SU-DHL-6 (cell line): ENCODE data around the gene CHRNA4.

Experiments used
- H2AFZ ChIP-seq: fragments of 200-600 bp; sonication (generic); 2 replicates; pipeline ENCODE4 v1.6.1; 2014; ENCODE audit warnings: low read depth, mild to moderate bottlenecking, moderate library complexity, mixed read lengths, antibody characterized with exemption, low read length; ENCODE audit not compliant: severe bottlenecking
- H3F3A ChIP-seq: fragments of 200-600 bp; shearing (Covaris generic); 2 replicates; pipeline ENCODE4 v1.6.0; 2016; ENCODE audit warnings: antibody characterized with exemption, mild to moderate bottlenecking; ENCODE audit not compliant: insufficient read depth
- H3K27ac ChIP-seq: fragments of 200-600 bp; sonication (generic); 2 replicates; pipeline ENCODE4 v1.5.1; 2016; ENCODE audit warnings: low read depth, mild to moderate bottlenecking, low read length, moderate library complexity, mixed read lengths
- H3K27me3 ChIP-seq: fragments of 200-600 bp; sonication (generic), shearing (Covaris generic); 2 replicates; pipeline ENCODE4 v1.6.0; 2014; ENCODE audit warnings: mild to moderate bottlenecking, low read length
- H3K36me3 ChIP-seq: fragments of 200-600 bp; sonication (generic); 2 replicates; pipeline ENCODE4 v1.6.1; 2014; ENCODE audit warnings: mild to moderate bottlenecking, low read length, mixed read lengths
- H3K4me2 ChIP-seq: fragments of 300-600, 200-600 bp; shearing (Covaris generic), sonication (generic); 2 replicates; pipeline ENCODE4 v1.6.0; 2014; ENCODE audit warnings: low read length, low read depth, mild to moderate bottlenecking; ENCODE audit not compliant: poor library complexity, severe bottlenecking
- H3K4me3 ChIP-seq: fragments of 200-600 bp; sonication (generic); 2 replicates; pipeline ENCODE4 v1.5.1; 2014; ENCODE audit warnings: antibody characterized with exemption, low read length, mild to moderate bottlenecking, mixed read lengths; ENCODE audit not compliant: insufficient read depth, poor library complexity, severe bottlenecking
- H3K79me2 ChIP-seq: fragments of 200-600 bp; sonication (generic); 2 replicates; pipeline ENCODE4 v1.6.1; 2014; ENCODE audit warnings: mild to moderate bottlenecking, low read length, moderate library complexity; ENCODE audit not compliant: insufficient read depth
- H3K9ac ChIP-seq: fragments of 200-600 bp; sonication (generic); 2 replicates; pipeline ENCODE4 v1.7.0; 2014; ENCODE audit warnings: mild to moderate bottlenecking, low read length
- H3K9me2 ChIP-seq: fragments of 200-600 bp; sonication (generic); replicated peaks from 2 replicates; pipeline ENCODE4 v1.6.1; 2014; ENCODE audit warnings: low read length; ENCODE audit not compliant: insufficient read depth
- H3K9me3 ChIP-seq: fragments of 200-600 bp; sonication (generic); 2 replicates; pipeline ENCODE4 v1.6.1; 2014; ENCODE audit warnings: low read length, mixed read lengths; ENCODE audit not compliant: insufficient read depth
- H4K20me1 ChIP-seq: fragments of 200-600 bp; sonication (generic); 2 replicates; pipeline ENCODE4 v1.6.1; 2014; ENCODE audit warnings: low read depth, mild to moderate bottlenecking, antibody characterized with exemption, low read length, moderate library complexity, mixed read lengths
- CTCF ChIP-seq: fragments of 200-600 bp; sonication (generic); IDR thresholded peaks from one replicate; pipeline ENCODE4 v1.5.1; 2017; ENCODE audit warnings: antibody characterized with exemption, mild to moderate bottlenecking, low read length, moderate library complexity; ENCODE audit not compliant: insufficient read depth, poor library complexity, severe bottlenecking
- EZH2phosphoT487 ChIP-seq: fragments of 200-600 bp; sonication (generic), shearing (Covaris generic); conservative IDR thresholded peaks from 2 replicates; pipeline ENCODE4 v1.6.1; 2018; ENCODE audit warnings: mild to moderate bottlenecking, antibody characterized with exemption, low read length, moderate library complexity, mixed read lengths

CHRNA4 gene

GRCh38 chr20:63368151-63368550 lies 7.0 kb upstream of the CHRNA4 start:
- H3K9me3 ChIP-seq: no peaks in the 10 kb centered on the region
- no peaks in the 10 kb centered on the region for H3K27me3 ChIP-seq
- H3K4me3 ChIP-seq: no peak overlapping the region
- no peak overlapping the region for H3K9ac ChIP-seq
- H2AFZ ChIP-seq: no peak overlapping the region
- no peaks in the 10 kb centered on the region for H4K20me1 ChIP-seq
- H3K27ac ChIP-seq: no peak overlapping the region
- no peaks in the 10 kb centered on the region for H3K36me3 ChIP-seq
- no peaks in the 10 kb centered on the region for H3K79me2 ChIP-seq
- TF ChIP-seq EZH2phosphoT487 (no peak), CTCF (no peak)
- no peaks in the 10 kb centered on the region for H3F3A ChIP-seq
- no peaks in the 10 kb centered on the region for H3K9me2 ChIP-seq
- no peak overlapping the region for H3K4me2 ChIP-seq

GRCh38 chr20:63367446-63368055 lies 6.4 kb upstream of the CHRNA4 start:
- Histone ChIP-seq H3K36me3 (no peaks in the 10 kb centered on the region), H3F3A (no peaks in the 10 kb centered on the region), H3K9me3 (no peaks in the 10 kb centered on the region), H3K9me2 (no peaks in the 10 kb centered on the region), H3K4me3 (no peak overlapping the region), H3K27ac (no peak overlapping the region), H2AFZ (no peak overlapping the region), H3K4me2 (no peak overlapping the region), H3K79me2 (no peaks in the 10 kb centered on the region), H4K20me1 (no peaks in the 10 kb centered on the region), H3K9ac (no peak overlapping the region), H3K27me3 (no peaks in the 10 kb centered on the region)
- TF ChIP-seq CTCF (no peak), EZH2phosphoT487 (no peak)

GRCh38 chr20:63366390-63367365 lies 5.5 kb upstream of the CHRNA4 start:
- Histone ChIP-seq H4K20me1 (no peaks in the 10 kb centered on the region), H3K9me3 (no peaks in the 10 kb centered on the region), H3K36me3 (no peaks in the 10 kb centered on the region), H3K27me3 (no peaks in the 10 kb centered on the region), H3K4me2 (no peak overlapping the region), H3K9ac (no peak overlapping the region), H3K79me2 (no peaks in the 10 kb centered on the region), H3K27ac (no peak overlapping the region), H2AFZ (no peak overlapping the region), H3K4me3 (no peak overlapping the region), H3F3A (no peaks in the 10 kb centered on the region), H3K9me2 (no peaks in the 10 kb centered on the region)
- TF ChIP-seq CTCF (no peak), EZH2phosphoT487 (no peak)
